ENCODE results near the gene KIF3C. TPM values are rescaled to one million over a fixed set of nuclear protein-coding genes. Genes with fewer than 3 reads are reported as not detected.

Gene KIF3C
- total and polyA plus RNA-seq, 9 of the 15 experiments (the other 6 are each of a cell fraction or from before 2014, with no cell fraction given): 0.69 to 6.7 (median 3.3) TPM

- TF ChIP-seq BCLAF1 (IDR thresholded peaks at IDR 0.05; ENCODE audit: borderline replicate concordance in 1 of 2, control insufficient read depth in 1 of 2, low read depth in 2 of 2, low read length in 1 of 2) (no peak), SMAD4 (CRISPR knock-in tag; conservative IDR thresholded peaks at IDR 0.05) (0 out of 2 replicates have a peak, but pooled peaks have one; percentile 40), ZNF518B (CRISPR knock-in tag; IDR thresholded peaks at IDR 0.05) (no peak), EWSR1 (IDR thresholded peaks at IDR 0.05; ENCODE audit: borderline replicate concordance, low read depth, partially characterized antibody) (no peak), NFE2 (IDR thresholded peaks at IDR 0.05; ENCODE audit: low read depth) (peak; percentile 92), HIVEP1 (CRISPR knock-in tag; IDR thresholded peaks at IDR 0.05) (no peak), PRDM10 (IDR thresholded peaks at IDR 0.05; ENCODE audit: partially characterized antibody) (peak; percentile 80), TRIM24 (IDR thresholded peaks at IDR 0.05) (peak in 1 of 2 experiments; percentile 55; a peak in 2 of 4 replicates), ESRRA (IDR thresholded peaks at IDR 0.05; ENCODE audit: borderline replicate concordance, low read depth) (no peak; the same call in 1 of the 2 replicates), MCM3 (IDR thresholded peaks at IDR 0.05) (no peak), TCF15 (CRISPR knock-in tag; IDR thresholded peaks at IDR 0.05) (no peak), SNAPC5 (CRISPR knock-in tag; IDR thresholded peaks at IDR 0.05) (no peak), GMEB1 (CRISPR knock-in tag; IDR thresholded peaks at IDR 0.05) (no peak)
Measured at GRCh38 chr2:26018184-26019055, 36.1 kb upstream of the KIF3C start (continued).
